Subcutaneous abdominal adipose tissue (tissue), 5 donors: ENCODE data around the gene EIF4H.
"Not testable (repeated sequence)": the region's sequence is repeated elsewhere in the genome, so short reads cannot be mapped to it uniquely, and the experiment has no call there.

ENCODE experiments used
- H3K27ac ChIP-seq: one replicate; pipeline ENCODE4 v1.7.0; 2013; ENCODE audit warnings: low read depth, mild to moderate bottlenecking, inconsistent platforms, low read length, moderate library complexity
- H3K27me3 ChIP-seq, 5 donors: one replicate each; pipeline ENCODE4 v1.7.0; 2013; ENCODE audit warnings: low read length in 5 of 5, inconsistent platforms in 1 of 5; ENCODE audit not compliant: control insufficient read depth in 5 of 5, insufficient read depth in 4 of 5
- H3K36me3 ChIP-seq, 5 donors: one replicate each; pipeline ENCODE4 v1.7.0; 2013; ENCODE audit warnings: low read length in 5 of 5; ENCODE audit not compliant: control insufficient read depth in 5 of 5, insufficient read depth in 5 of 5
- H3K4me1 ChIP-seq, 5 donors: one replicate each; pipeline ENCODE4 v1.7.0; 2013; ENCODE audit warnings: low read length in 5 of 5, mild to moderate bottlenecking in 3 of 5, moderate library complexity in 1 of 5; ENCODE audit not compliant: control insufficient read depth in 5 of 5, insufficient read depth in 5 of 5
- H3K4me3 ChIP-seq, 5 donors: one replicate each; pipeline ENCODE4 v1.7.0; 2013; ENCODE audit warnings: low read length in 5 of 5, low read depth in 1 of 5
- H3K9ac ChIP-seq, 5 donors: one replicate each; pipeline ENCODE4 v1.7.0; 2013; ENCODE audit warnings: low read length in 5 of 5, mild to moderate bottlenecking in 4 of 5, moderate library complexity in 3 of 5
- H3K9me3 ChIP-seq, 5 donors: one replicate each; pipeline ENCODE4 v1.7.0; 2013; ENCODE audit warnings: low read length in 5 of 5; ENCODE audit not compliant: control insufficient read depth in 5 of 5
- donor health status: healthy.
- donor health status: healthy.
- donor health status: healthy.
- donor health status: healthy.
- donor health status: healthy.

Gene EIF4H

DNA sequence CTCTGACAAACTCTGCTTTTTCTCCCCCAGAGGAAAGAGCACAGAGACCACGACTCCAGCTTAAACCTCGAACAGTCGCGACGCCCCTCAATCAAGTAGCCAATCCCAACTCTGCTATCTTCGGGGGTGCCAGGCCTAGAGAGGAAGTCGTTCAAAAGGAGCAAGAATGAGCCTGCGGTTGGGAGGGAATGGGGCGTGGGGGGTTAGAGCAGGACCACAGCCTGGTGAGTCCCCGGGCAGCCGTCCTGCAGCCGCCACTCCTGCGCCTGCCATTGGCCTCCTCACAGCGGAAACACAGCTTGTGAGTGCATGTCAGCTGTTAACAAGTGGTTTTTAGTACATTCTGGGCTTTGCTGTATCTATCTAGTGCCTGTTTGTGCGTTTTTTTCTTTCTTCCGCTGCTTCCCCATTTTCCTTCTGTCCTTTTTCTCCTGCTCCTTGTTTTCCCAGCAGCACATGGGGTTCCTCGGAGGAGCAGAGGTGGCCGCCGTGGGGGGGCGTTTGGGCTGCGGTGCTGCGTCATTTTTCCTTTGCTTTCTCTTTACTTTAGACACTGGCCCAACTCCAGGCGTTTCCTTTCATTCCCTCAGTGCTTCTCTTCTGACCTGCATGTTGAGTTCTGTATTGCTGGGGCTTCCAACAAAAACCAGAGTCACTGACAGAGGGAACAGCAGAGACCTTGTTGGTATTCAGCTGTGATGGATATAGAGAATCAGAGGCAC lies 21.1 kb downstream of the EIF4H start:
- Histone ChIP-seq H3K27ac (peak overlapping the region; percentile 11), H3K4me1 (peaks cover 0 to 13% (median 6%) of the 10 kb centered on the region in 5 donors), H3K36me3 (peaks cover 6 to 69% (median 58%) of the 10 kb centered on the region in 5 donors)
- not testable (repeated sequence) for H3K27me3 ChIP-seq, H3K9me3 ChIP-seq, H3K9ac ChIP-seq, H3K4me3 ChIP-seq

DNA sequence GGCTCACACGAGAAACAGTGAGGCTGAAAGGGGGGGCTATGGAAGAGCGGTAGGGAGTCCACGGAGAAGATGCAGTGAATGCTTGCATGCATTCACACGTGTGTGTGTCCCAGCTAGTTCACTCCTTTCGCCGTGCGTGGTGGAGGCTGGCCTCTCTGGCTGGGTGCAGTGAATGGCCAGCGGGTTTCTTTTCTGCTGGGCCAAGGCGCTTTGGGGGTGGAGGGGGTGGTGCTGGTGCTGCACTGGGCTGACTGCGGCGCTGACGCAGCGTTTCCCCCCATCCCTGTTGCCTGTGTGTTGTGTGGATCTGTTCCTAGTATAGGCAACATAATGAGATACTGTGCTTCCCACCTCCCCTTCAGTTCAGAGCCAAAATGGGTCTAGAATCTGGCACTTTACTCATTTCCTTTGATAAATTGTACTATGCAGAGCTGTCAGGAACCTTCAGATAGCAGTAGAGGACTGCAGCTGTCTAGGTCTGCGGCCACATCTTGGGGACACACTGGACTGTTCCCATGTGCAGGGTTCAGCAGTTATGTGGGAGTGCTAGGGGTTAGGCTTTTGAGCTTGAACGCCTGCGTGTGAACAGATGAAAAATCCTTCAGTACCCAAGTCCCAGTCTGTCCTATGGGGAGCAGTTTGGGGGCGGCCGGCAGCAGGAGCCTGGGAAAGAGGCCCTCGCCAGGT lies 22.0 kb downstream of the EIF4H start:
- H3K9me3 ChIP-seq, H3K27me3 ChIP-seq, H3K4me3 ChIP-seq, H3K9ac ChIP-seq, H3K27ac ChIP-seq: not testable (repeated sequence)
- Histone ChIP-seq H3K4me1 (peaks cover 0 to 13% (median 6%) of the 10 kb centered on the region in 5 donors), H3K36me3 (peaks cover 6 to 61% (median 50%) of the 10 kb centered on the region in 5 donors)

DNA sequence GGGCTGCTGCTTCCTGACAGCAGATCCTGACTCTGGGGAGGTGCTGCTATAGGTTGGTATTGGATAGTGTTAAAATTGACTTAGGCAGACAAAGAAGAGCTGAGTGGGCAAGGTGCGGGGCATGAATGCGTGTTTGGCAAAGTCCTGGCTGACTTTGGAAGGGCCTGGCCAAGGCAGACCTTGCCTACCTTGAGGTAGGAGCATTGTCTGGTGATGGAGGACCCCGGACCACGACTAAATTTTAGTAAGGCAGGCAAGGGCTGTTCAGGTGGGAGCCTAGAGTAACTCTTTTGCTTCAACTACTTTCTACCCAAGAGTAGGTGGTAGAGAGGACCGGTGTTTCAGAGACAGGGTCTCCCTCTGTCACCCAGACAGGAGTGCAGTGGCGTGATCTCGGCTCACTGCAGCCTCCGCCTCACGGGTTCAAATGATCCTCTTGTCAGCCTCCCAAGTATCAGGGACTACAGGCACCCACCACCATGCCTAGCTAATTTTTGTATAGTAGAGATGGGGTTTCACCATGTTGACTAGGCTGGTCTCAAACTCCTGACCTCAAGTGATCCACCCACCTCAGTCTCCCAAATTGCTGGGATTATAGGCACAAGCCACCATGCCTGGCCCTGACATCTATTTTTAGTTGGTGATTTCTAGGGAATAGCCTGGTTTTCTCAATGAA lies 23.4 kb downstream of the EIF4H start:
- no peak overlapping the region for H3K27ac ChIP-seq
- no peak overlapping the region for H3K9ac ChIP-seq
- no peaks in the 10 kb centered on the region for H3K27me3 ChIP-seq
- H3K36me3 ChIP-seq = peaks cover 3 to 48% (median 38%) of the 10 kb centered on the region in 5 donors
- no peak overlapping the region for H3K4me3 ChIP-seq
- peaks cover 0 to 13% (median 6%) of the 10 kb centered on the region in 5 donors for H3K4me1 ChIP-seq
- H3K9me3 ChIP-seq = no peaks in the 10 kb centered on the region

DNA sequence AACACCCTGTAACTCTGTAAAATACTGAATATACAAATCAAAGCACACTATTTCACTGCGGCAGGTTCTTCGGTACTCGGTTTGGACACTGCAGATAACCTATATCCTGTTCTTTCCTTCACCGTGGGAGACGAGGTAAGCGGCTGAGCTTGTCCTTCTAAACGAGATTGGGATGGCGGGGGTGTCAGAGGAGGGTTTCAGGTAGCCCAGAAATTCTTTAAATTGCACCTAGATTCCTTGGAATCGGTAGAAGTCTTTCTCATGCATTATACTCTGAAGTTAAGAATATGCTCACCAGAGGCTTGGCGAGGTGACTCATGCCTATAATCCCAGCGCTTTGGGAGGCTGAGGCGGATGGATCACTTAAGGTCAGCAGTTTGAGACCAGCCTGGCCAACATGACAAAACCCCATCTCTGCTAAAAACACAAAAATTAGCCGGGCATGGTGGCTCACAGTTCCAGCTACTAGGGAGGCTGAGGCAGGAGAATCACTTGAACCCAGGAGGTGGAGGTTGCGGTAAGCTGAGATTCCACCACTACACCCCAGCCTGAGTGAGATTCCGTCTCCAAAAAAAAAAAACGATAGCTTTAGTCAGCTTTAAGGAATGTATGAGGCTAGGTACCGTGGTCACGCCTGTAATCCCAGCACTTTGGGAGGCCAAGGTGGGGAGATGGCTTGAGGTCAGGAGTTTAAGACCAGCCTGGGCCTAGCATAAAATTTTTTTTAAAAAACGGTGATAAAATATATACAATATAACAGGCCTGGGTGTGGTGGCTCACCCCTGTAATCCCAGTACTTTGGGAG lies 25.6 kb downstream of the EIF4H start:
- Histone ChIP-seq H3K27ac (no peak overlapping the region), H3K9ac (no peak overlapping the region), H3K4me1 (peaks cover 0 to 7% (median under 1%) of the 10 kb centered on the region in 5 donors), H3K4me3 (no peak overlapping the region), H3K9me3 (no peaks in the 10 kb centered on the region), H3K36me3 (peaks cover 3 to 27% (median 18%) of the 10 kb centered on the region in 5 donors), H3K27me3 (no peaks in the 10 kb centered on the region)

DNA sequence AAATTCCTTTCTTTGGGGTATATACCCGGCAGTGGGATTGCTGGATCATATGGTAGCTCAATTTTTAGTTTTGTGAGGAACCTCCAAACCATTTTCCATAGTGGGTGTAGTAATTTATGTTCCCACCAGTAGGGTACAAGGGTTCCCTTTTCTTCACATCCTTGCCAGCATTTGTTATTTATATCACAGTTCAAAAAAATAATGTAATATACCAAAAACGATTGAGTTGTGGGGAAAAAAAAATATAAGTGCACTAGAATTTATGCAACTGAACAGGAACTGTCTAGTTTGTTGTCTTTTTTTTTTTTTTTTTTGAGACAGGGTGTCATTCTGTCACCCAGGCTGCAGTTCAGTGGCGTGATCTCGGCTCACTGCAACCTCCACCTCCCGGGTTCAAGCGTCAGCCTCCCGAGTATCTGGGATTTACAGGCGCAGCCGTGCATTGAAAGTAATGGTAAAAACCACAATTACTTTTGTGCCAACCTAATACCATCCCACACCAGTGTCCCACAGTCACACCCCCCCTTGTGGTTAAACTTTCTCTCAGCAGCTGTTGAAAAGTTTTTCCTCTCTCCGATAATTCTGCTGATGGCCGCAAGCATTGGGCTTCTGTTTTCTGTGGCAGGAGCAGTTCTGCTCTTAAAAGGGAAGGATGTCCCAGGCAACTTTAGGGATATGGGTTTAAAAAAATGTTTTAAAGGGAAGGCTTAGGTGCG lies 28.8 kb downstream of the EIF4H start:
- Histone ChIP-seq H3K27ac (no peak overlapping the region), H3K9me3 (no peaks in the 10 kb centered on the region), H3K4me3 (no peak overlapping the region), H3K9ac (peak overlapping the region in 1 of 5 donors; percentile 12), H3K36me3 (peaks cover 0 to 4% (median 0%) of the 10 kb centered on the region in 5 donors), H3K4me1 (peaks cover 1 to 16% (median 7%) of the 10 kb centered on the region in 5 donors), H3K27me3 (peaks cover 0 to 3% (median 0%) of the 10 kb centered on the region in 5 donors)

DNA sequence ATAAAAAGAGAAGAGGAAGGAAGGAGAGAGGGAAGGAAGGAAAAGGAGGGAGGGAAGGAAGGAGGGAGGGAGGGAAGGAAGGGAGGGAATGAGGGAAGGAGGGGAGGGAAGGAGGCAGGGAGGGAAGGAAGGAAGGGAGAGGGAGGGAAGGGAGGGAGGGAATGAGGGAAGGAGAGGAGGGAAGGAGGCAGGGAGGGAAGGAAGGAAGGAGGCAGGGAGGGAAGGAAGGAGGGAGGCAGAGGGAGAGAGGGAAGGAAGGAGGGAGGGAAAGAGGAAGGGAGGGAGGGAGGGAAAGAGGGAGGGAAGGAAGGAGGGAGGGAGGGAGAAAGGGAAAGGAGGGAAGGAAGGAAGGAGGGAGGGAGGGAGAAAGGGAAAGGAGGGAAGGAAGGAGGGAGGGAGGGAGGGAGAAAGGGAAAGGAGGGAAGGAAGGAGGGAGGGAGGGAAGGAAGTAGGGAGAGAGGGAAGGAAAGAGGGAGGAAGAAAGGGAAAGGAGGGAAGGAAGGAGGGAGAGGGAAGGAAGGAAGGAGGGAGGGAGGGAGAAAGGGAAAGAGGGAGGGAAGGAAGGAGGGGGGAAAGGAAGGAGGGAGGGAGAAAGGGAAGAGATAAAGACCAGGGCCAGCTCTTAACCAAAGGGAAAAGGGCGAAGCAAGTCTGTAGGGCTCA lies 29.9 kb downstream of the EIF4H start:
- H3K36me3 ChIP-seq = no peaks in the 10 kb centered on the region

DNA sequence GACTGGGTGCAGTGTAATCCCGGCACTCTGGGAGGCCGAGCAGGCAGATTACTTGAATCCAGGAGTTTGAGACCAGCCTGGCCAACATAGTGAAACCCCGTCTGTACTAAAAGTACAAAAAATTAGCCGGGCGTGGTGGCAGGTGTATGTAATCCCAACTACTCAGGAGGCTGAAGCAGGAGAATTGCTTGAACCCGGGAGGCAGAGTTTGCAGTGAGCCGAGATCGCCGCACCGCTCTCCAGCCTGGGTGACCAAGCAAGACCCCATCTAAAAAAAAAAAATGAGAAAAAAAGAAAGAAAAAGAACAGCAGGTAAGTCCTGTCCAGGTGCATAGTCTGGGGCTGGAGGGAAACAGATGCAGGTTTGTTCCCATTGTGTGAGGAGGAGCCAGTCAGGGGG lies 31.9 kb downstream of the EIF4H start:
- H3K9me3 ChIP-seq, H3K36me3 ChIP-seq, H3K4me3 ChIP-seq, H3K9ac ChIP-seq, H3K27ac ChIP-seq, H3K27me3 ChIP-seq: not testable (repeated sequence)
- H3K4me1 ChIP-seq = peaks cover 1 to 22% (median 7%) of the 10 kb centered on the region in 5 donors

More for the DNA sequence above, 29.9 kb downstream of the EIF4H start:
- Histone ChIP-seq H3K4me1 (peaks cover 1 to 16% (median 7%) of the 10 kb centered on the region in 5 donors), H3K4me3 (no peak overlapping the region), H3K9ac (no peak overlapping the region), H3K9me3 (no peaks in the 10 kb centered on the region), H3K27ac (no peak overlapping the region), H3K27me3 (peaks cover 0 to 3% (median 0%) of the 10 kb centered on the region in 5 donors)

DNA sequence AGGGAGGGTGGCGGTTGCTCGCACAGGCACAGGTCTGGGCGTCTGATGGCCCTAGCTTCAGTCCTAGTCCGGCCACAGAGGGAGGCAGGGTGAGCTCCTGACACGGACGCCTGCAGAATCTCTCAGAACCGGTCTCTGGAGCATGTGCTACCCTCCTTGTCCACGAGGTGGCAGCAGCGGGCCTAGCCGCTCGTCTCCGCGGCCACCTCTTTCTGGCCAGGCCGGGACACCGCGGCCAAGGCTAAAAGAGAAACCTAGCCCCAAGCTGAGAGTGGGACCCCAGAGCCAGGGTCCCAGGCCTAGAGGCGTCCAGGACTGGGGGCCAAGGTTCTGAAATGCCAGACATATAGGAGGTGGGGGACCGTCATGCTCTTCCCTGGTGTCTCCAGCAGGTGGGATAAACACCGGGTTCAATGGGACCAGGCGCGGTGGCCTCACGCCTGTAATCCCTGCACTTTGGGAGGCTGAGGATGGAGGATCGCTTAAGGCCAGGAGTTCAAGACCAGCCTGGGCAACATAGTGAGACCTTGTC lies 32.5 kb downstream of the EIF4H start:
- H3K4me3 ChIP-seq = peak overlapping the region; percentile 21 to 59 (median 51)
- peak overlapping the region in 2 of 5 donors; percentile 26 to 76 for H3K9ac ChIP-seq
- no peaks in the 10 kb centered on the region for H3K36me3 ChIP-seq
- peaks cover 0 to 3% (median 0%) of the 10 kb centered on the region in 5 donors for H3K27me3 ChIP-seq
- peaks cover 1 to 22% (median 7%) of the 10 kb centered on the region in 5 donors for H3K4me1 ChIP-seq
- no peak overlapping the region for H3K27ac ChIP-seq
- no peaks in the 10 kb centered on the region for H3K9me3 ChIP-seq
